Measurements from ENCODE around the gene MCAT. TPM values are rescaled to one million over a fixed set of nuclear protein-coding genes. Genes with fewer than 3 reads are reported as not detected.

Gene MCAT
- total and polyA plus RNA-seq, 10 donors = 7.6 to 25.3 (median 11.4) TPM

DNA sequence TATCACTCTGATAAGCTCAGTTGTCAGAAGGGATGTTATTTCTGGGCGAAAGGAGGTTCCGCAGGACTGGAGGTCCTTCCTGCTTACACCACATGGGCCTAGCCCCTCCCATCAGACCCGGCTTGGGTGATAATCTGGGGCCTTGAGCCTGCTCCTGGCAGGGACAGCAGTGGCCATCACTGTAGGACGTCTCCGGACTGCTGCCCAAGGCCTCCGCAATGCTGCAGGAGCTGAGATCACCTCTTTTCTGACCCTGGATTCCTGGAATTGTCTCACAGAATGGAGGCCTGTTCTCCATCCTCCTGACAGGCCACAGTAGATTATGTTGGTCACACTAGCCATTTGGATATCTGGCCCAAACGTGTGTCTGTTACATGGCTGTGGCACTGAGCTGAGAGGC, 41.9 kb downstream of the MCAT start:
- WGBS, 5 donors = 53 to 79% (median 73%) methylated on average over 3 to 7 of the region's 7 CpGs

GRCh38 chr22:43100225-43100624, 43.0 kb downstream of the MCAT start:
- 58 to 73% (median 62%) methylated on average over 5 of the region's 5 CpGs for WGBS, 5 donors
- intact Hi-C loops (cut with DNase I; ENCODE audit: low total_unique reads) = no loop called here
- Histone ChIP-seq H3K4me1 (peaks cover 0 to 26% (median 9%) of the 10 kb centered on the region in 6 donors), H3K36me3 (no peaks in the 10 kb centered on the region), H3K9me3 (peaks cover 0 to 16% (median 12%) of the 10 kb centered on the region in 8 donors), H3K27ac (peak overlapping the region in 3 of 8 donors; percentile 39 to 63 (median 54)), H3K27me3 (replicated peaks in 1 of 7) (no peaks in the 10 kb centered on the region), H3K4me3 (no peak overlapping the region)
- DNase-seq = no peak
- TF ChIP-seq POLR2A (IDR thresholded peaks at IDR 0.05) = no peak
- TF ChIP-seq CTCF (IDR thresholded peaks at IDR 0.05 in 8 of 11, conservative IDR thresholded peaks at IDR 0.05 in 3 of 11) = no peak
- TF ChIP-seq POLR2AphosphoS5 (IDR thresholded peaks at IDR 0.05) = no peak

More for the DNA sequence above, 41.9 kb downstream of the MCAT start:
- TF ChIP-seq POLR2AphosphoS5 (IDR thresholded peaks at IDR 0.05) = peak in 2 of 3 donors; percentile 40 to 79
- no peak for TF ChIP-seq POLR2A (IDR thresholded peaks at IDR 0.05)
- no peaks in the 10 kb centered on the region for H3K27me3 ChIP-seq (replicated peaks in 1 of 7)
- peak overlapping the region in 5 of 8 donors; percentile 39 to 63 (median 54) for H3K27ac ChIP-seq
- peaks cover 0 to 26% (median 9%) of the 10 kb centered on the region in 6 donors for H3K4me1 ChIP-seq
- DNase-seq = no peak
- H3K9me3 ChIP-seq = peaks cover 0 to 11% (median 8%) of the 10 kb centered on the region in 8 donors
- no peaks in the 10 kb centered on the region for H3K36me3 ChIP-seq
- intact Hi-C loops (cut with DNase I; ENCODE audit: low total_unique reads) = no loop called here
- H3K4me3 ChIP-seq = no peak overlapping the region

GRCh38 chr22:43099095-43099494, 44.1 kb downstream of the MCAT start:
- Histone ChIP-seq H3K27me3 (replicated peaks in 1 of 7) (no peaks in the 10 kb centered on the region), H3K27ac (peak overlapping the region in 1 of 8 donors; percentile 28), H3K4me3 (no peak overlapping the region), H3K4me1 (peaks cover 0 to 21% (median 8%) of the 10 kb centered on the region in 6 donors), H3K36me3 (no peaks in the 10 kb centered on the region), H3K9me3 (peaks cover 0 to 16% (median 12%) of the 10 kb centered on the region in 8 donors)
- WGBS, 5 donors = 69 to 94% (median 87%) methylated on average over 4 of the region's 4 CpGs
- DNase-seq = no peak
- intact Hi-C loops (cut with DNase I; ENCODE audit: low total_unique reads) = no loop called here
- no peak for TF ChIP-seq CTCF (IDR thresholded peaks at IDR 0.05 in 8 of 11, conservative IDR thresholded peaks at IDR 0.05 in 3 of 11)
- no peak for TF ChIP-seq POLR2AphosphoS5 (IDR thresholded peaks at IDR 0.05)
- TF ChIP-seq POLR2A (IDR thresholded peaks at IDR 0.05) = no peak

GRCh38 chr22:43098356-43098755, 44.8 kb downstream of the MCAT start:
- 46 to 60% (median 47%) methylated on average over 4 of the region's 4 CpGs for WGBS, 5 donors
- no peak for DNase-seq
- intact Hi-C loops (cut with DNase I; ENCODE audit: low total_unique reads) = no loop called here

More at GRCh38 chr22:43098356-43098755, 44.8 kb downstream of the MCAT start:
- TF ChIP-seq POLR2A (IDR thresholded peaks at IDR 0.05) (no peak), POLR2AphosphoS5 (IDR thresholded peaks at IDR 0.05) (no peak), CTCF (IDR thresholded peaks at IDR 0.05 in 8 of 11, conservative IDR thresholded peaks at IDR 0.05 in 3 of 11) (no peak)
- Histone ChIP-seq H3K36me3 (no peaks in the 10 kb centered on the region), H3K27me3 (replicated peaks in 1 of 7) (no peaks in the 10 kb centered on the region), H3K4me3 (no peak overlapping the region), H3K9me3 (peaks cover 0 to 16% (median 12%) of the 10 kb centered on the region in 8 donors), H3K27ac (peak overlapping the region in 1 of 8 donors; percentile 28), H3K4me1 (peaks cover 0 to 14% (median 2%) of the 10 kb centered on the region in 6 donors)
